Activated CD8-positive, alpha-beta memory T cell treated with anti-CD3 and anti-CD28 coated beads, Interleukin-2, amount 50 U/mL, for 24 hours (primary cell): ENCODE measurements around the gene SSBP2.
"Not testable (repeated sequence)": the region's sequence is repeated elsewhere in the genome, so short reads cannot be mapped to it uniquely, and the experiment has no call there.

Source experiments
- DNase-seq: peaks from one replicate; pipeline ENCODE4 v3.0.0-alpha.2; 2020; ENCODE audit errors: extremely low read depth

Gene SSBP2

DNA sequence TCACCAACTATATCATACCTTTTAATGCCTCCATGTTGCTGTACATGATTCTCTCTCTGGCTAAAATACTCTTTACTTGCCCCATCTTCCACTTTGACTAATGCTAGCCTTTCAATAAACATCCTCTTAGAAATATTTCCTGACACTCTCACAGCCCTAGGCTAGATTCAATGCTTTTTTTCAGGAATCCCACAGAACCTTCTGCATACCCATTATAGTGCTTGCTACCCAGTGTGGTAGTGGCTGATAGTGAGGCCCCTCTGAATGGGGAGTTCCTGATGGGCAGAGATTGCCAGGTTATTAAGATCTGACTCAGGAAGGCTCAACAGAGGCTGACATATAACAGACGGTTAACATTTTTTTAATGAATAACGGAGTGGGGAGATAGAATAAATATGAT is 11.6 kb downstream of the SSBP2 start:
- no peak for DNase-seq

DNA sequence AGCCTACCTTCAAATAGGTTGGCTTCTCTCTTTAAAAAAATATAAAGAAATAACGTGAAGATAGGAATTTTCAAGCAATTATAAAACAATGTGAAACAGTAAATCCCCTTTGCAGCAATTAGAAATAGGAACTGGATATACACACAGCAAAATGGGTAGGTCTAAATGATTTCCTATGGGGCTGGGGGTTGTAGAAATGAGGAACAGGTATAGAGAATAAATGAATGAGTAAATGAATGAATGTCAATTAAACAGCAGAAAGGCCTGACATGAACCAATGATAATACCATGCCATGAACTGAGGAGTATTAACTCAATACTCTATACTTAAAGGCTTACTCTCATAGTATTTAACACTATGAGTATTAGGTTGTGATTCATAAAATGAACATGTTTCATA is 21.6 kb downstream of the SSBP2 start:
- no peak for DNase-seq

DNA sequence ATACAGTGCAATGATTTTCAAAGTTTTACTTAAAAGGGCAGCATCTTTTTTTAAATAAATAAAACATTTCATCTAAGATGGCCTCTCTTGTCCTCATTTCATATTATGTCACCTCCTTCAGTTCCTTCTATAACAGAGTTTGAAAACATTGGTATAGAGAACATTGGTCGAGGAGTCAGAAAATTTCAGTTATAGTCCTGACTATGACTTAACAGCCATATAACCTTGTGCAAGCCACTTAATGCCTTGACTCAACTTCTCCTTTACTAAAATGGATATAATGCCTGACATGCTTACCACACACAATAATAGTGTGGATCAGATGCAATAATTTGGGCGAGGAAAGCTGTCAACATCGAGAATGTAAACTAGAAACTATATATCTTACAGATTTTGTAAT is 22.6 kb downstream of the SSBP2 start:
- DNase-seq = no peak

DNA sequence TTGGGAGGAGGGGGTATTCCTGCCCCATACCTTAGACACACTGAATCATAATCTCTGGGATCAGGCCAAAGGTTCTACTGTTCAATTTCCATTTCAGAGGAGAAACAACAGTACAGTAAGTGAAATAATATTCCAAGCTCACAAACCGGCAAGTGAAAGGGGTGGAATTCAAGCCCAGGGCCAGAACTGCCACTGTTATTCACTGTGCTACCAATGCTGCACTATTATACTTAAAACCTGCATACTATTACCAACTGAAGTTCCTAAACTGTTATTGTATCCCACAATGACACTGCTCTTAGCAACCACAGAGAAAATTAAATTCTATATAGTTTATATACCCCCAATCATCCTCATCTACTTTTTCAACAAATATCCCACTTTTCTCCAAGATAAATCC is 24.6 kb downstream of the SSBP2 start:
- DNase-seq = no peak

DNA sequence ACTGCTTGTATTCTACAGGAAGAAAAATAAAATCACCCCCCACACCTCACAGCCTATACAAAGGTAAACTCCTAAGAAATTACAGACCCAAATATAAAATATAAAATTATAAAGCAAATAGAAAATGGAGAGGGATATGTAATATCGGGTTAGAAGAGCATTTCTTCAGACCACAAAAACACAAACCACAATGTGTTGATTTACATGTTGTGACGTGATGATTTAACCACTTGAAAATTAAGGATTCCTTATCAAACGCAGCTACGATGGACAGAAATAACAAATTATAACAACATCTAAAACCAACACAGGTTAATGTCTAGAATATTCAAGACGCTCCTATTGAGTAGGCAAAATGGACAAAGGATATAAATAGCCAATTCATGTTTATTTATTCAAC is 26.3 kb downstream of the SSBP2 start:
- DNase-seq = no peak

DNA sequence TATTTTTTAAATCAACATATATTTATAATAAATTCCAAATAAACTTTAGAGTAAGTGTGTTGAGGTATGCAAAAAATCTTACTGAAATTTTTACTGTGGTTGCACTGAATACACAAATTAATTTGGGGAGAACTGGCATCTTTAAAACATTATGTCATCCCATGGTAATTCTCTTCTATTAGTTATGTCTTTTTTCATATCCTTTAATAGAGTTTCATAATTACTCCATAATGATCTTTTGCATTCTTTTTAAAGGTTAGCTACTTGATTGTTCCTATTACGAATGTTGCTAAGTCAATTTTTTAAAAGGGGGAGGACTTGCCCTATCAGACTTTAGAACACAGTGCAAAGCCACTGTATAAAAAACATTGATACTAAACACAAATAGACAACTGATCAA is 26.8 kb downstream of the SSBP2 start:
- no peak for DNase-seq

DNA sequence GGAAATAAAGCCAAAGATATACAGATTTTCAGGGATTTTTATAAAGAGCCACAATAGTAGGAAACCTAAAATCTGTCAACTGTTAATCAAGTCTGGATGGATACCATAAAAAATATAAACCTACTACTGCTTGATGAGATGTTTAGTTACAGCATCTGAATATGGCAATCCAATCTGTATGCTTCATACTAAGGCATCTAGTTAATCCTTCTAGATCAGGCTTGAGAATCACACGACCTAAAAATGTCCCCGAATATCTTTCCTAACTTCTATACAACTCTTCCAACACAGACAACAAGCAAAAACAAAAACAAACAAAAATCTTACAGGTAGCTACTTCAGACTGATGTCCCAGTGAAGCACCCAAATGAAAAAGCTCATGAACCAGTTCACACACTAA is 29.8 kb downstream of the SSBP2 start:
- DNase-seq = no peak

DNA sequence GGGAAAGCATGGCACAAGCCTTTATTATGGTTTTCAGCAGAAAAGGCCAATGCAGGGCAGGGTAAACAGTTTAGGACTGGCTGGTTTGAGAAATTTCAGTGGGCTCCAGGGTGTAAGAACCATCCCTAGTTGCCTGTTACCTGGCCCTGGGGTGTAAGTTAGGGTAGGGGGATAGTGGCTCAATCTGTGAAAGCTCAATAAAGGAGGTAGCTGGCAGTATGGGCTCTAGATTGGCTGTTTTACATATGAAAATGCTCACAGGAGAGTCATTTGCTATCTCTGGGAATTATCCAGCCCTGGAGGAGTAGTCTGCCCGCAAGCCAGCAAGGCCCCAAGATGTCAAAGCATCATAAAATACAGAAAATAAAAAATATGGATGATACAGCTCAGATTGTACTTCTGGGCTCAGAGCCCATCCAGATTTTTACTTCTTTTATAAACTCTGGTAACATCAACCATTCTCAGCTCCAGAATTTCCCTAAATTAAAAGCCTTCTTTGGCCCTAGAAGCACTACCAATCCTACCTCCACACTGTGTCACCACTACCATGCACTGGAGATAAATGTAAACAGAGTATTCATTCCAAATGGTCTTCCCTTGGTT is 31.1 kb downstream of the SSBP2 start:
- no peak for DNase-seq

DNA sequence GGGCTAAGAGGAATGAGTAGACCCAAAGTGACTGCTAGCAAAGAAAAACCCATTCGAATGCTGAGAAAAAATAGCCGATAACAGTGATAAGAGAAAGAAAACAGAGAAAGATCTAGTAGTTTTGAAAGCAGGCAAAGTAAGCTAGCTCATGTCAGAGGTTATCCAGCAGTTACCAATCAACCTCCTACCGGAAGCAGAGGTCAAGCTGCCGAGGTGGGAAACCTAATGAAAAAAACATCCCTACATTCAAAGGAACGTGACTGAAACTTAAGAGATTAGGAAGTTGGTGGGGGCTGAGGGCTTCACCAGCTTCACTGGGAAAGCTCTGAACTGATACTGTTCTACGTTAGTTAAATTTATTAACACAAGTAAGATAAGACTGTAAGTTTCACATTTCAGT is 32.6 kb downstream of the SSBP2 start:
- DNase-seq = no peak

DNA sequence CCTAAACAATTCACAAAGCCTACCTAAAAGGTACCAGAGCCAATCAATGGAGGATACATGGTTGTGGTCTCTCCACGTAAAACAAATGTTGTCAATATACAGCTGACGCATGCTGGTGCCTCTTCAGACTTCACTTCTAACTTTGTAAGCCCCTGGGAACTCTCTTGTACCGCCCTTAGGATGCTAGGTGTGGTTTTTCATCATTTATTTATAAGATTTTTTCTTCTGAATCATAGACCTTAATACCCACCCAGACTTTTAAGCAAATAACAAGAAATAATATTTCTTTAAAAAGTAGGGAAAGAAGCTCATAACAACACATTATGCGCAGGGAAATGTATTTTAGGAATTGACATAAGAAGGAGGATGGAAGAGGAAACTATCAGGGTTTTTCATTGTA is 33.0 kb downstream of the SSBP2 start:
- DNase-seq = no peak

DNA sequence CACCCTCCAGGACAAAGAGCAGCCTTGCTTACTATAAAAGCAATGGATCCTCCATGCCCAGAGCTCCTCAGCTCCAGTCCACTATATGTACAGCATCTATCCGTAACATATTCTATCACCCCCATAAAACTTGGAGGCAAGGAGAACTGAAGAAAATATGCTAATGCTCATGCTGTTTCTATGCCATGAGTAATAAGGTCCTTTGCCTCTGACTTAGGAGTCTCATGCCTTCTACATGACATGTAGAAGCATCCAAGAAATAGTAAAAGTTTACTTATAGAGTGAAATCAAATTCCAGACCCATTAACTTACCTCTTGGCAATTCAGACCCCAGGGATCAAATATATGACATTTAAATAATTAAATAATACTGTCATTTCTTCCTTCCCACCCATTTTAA is 33.7 kb downstream of the SSBP2 start:
- DNase-seq = no peak

DNA sequence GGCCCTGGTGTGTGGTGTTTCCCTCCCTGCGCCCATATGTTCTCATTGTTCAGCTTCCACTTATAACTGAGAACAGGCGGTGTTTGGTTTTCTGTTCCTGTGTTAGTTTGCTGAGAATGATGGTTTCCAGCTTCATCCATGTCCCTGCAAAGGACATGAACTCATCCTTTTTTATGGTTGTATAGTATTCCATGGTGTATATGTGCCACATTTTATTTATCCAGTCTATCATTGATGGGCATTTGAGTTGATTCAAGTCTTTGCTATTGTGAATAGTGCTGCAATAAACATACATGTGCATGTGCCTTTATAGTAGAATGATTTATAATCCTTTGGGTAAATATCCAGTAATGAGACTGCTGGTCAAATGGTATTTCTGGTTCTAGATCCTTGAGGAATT is 36.8 kb downstream of the SSBP2 start:
- DNase-seq = not testable (repeated sequence)

DNA sequence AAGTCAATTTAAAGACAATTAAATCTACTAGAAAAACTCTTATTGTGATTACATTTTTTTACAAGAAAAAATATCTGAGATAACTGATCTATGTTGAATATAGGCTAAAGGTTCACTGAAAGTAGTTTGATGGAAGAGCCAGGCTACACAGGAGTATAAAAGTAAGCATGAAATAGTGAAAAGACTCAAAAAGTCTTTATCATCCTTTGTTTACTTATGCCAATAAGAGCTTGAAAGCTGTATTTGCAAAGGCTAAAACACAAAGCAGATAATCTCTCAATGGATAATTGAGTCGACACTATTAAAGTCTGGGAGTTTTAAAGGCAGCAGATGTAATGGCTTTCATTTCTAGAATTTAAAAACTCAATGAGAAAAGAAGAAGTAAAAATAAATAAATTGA is 42.0 kb downstream of the SSBP2 start:
- no peak for DNase-seq

DNA sequence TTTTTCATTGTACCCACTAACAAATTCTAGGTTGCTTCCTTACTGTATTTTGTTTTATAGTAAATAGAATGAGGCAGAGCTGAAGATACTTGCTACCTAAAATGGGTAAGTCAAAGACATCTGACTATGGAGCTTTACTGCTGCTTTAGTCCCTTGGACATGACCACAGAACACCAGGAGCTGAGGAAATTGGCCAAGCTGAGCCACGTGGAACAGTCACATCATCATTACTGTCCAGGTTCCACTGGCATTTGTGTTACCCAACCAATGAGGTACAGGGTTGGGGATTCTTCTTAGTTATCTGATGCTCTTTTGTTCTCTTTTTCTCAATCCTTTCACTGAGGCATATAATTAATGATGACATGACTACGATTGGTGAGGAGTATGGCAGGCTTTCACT is 47.1 kb downstream of the SSBP2 start:
- no peak for DNase-seq

DNA sequence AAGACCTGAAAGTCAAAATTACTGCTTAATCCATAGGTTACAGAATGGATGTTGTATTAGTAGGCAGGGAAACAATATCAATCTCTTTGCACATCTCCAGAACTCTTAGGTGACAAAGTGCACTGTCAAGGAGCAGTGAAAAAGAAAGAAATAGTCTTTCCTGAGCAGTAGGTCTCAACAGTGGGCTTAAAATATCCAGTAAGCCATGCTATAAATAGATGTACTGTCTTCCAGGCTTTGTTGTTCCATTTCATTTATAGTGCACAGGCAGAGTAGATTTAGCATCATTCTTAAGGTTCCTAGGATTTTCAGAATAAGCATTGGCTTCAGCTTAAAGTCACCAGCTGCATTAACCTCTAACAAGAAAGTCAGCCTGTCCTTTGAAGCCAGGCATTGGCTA is 50.7 kb downstream of the SSBP2 start:
- DNase-seq = no peak

DNA sequence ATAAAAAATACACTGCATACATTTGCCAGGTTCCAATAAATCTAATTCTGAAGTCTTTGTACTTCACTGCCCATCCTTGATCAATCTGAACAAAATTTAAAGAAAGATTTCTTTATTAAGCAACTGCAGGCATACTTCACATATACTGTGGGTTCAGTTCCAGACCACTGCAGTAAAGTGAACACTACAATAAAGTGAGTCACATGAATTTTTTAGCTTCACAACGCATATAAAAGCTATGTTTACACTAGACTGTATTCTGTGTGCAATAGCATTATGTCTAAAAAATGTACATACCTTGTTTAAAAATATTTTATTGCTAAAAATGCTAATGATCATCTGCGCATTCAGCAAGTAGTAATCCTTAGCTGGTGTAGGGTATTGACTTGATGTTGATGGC is 52.1 kb downstream of the SSBP2 start:
- DNase-seq = no peak

DNA sequence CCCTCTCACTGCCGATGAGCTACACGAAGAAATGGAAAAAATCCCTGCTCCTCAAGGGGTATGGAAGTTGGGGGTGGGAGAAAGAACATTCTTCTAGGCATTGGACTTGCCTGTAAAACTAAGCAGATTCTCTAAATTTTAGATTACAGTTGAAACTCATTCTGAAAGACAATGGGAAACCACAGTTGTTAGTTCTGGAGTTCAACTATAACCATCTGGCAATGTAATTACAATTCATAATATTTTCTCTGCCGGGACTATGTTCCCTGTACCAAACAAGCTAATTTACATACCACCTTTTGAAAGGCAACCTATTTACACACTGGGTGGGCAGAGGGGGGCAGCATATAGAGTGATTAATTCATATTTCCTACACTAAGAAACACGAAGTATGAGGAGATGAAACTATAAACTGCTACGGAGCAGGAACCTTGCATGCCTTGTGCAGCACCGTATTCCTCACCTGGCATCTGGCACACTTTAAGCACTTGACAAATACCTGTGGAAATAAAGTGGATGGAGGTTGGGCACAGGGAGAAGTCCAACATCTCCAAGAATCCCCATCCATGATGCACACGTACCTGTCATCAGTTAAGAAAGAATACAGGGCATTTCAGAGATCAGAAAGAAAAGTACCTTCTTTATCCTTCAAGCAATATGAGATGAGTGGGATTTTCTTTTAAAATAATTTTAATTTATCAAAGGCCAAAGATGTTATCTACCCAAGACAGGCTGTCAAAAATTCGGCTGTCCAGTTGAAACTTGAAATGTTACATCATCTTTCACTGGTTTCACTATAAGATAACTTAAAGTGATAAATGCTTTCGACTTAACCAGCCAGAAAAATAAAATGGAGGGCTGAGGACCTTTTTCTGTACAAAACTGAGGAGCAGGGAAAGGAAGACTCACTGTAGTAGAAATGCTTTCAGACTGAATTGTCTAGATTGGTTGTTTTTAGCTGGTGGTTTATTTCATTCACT is 54.2 kb downstream of the SSBP2 start:
- no peak for DNase-seq

DNA sequence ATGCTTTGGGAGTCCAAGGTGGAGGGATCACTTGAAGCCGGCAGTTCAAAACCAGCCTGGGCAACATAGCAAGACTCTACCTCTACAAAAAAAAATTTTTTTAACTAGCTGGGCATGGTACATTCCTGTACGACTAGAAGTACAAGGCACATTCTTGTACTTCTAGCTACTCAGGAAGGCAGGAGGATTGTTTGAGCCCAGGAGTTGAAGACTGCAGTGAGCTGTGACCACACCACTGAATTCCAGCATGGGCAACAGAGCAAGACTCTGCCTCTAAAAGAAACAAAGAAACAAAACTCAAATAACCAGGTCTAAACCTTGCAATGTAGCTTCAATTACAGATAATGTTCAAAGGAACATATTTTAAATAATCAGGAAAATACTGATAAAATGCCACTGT is 56.2 kb downstream of the SSBP2 start:
- DNase-seq = no peak

DNA sequence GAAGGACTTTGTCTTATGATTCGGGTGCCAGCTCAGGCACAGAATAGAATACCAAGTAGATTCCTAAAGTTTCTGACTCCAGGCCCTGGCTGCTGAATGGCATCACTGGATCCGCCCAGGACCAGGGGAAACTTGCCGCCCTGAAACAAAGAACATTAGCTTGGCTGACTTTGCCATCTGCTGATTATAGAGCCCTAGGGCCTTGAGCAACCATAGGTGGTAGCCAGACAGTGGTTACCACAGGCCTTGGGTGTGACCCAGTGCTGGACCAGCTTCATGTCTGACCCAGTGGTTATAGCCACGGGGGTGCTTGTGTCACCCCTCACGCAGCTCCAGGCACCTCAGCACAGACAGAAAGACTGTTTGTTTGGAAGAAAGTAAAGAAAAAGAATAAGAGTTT is 62.7 kb downstream of the SSBP2 start:
- no peak for DNase-seq

DNA sequence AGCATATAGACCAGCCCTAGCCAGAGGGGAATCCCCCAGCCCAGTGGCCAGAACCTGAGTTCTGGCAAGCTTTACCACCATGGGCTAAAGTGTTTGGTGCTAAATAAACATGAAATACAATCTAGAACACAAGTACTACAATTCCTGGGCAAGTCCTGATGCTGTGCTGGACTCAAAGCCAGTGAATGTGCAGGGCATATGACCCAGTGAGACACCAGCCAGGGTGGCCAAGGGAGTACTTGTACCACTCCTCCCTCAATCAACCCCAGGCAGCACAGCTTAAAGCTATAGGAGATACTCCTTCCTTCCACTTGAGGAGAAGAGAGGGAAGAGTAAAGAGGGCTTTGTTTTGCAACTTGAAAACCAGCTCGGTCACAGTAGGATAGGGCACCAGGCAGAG is 63.6 kb downstream of the SSBP2 start:
- DNase-seq = no peak

DNA sequence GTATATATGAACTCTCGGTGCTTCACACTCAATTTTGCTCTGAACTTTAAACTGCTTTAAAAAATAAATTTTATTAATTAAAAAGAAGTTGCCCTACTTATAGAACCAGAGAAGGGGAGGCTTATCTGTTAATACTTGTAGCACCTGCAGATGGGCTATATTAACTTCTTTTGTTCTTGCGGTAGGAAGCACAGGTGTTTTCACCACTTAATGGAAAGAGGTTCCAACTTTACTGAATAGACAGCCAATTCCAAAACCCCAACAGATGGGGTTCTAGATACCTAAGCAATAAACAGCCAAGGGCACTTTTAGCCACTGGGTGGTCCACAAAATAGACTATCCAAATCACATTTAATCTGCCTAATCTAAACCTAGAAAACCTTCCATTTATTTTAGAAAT is 65.4 kb downstream of the SSBP2 start:
- DNase-seq = no peak

DNA sequence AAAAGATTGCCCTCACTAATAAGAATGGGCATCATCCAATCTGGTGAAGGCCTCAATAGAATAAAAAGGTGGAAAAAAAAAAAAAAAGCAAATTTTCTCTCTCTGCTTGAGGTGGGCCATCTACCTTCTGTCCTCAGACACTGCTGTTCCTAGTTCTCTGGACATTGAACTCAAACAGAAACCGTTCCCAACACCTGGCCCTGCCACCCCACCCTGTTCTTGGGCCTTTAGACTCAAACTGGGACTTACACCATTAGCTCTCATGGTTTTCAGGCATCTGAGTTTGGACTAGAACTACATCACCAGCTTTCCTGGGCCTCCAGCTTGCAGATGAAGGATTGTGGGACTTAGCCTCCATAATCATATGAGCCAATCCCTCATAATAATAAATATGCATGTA is 71.0 kb downstream of the SSBP2 start:
- DNase-seq = no peak

DNA sequence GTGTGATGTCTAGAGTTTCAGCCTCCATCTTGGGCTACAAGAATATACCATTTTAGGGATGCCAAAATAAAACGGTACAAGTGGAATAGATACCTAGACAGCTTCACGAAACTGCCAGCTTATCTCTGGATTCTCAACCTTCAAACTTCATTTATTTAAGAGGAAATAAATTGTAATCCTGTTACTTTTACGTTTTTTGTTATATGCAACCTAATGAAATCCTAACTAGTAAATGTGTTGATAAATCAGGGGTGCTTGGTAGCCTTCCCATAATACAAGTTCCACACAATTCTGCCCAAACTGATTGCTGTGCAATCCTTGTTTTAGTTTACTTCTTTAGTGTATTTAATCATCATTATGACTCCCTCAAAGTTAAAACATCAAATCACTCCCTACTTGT is 75.5 kb downstream of the SSBP2 start:
- no peak for DNase-seq

DNA sequence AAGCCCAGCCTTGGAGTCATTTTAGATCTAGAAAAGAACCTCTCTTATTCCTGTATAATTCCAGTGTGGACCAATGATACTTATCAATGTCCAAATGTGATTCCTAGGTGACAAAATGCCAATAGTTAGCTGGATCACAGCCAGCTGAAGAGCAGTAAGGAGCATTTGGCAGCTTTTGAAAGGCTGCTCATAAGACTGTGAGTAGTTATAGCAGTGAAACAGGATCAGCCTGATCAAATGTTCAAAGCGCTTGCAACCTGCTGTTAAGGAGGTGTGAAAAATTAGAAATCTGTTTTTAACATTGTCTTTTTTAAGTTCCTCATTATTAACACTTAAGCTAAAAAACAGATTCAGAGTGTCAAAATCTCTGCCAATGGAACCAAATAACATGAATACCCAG is 85.1 kb downstream of the SSBP2 start:
- DNase-seq = no peak
